Left ventricle myocardium inferior (tissue), 1 donor: ENCODE results near the gene NCAM2. TPM values are rescaled to one million over a fixed set of nuclear protein-coding genes. Genes with fewer than 3 reads are reported as not detected.

Source experiments
- DNase-seq: peaks from one replicate; pipeline ENCODE4 v3.0.0-alpha.2; 2020
- H3K27ac ChIP-seq: fragments of 200-600 bp; replicated peaks from 2 replicates; pipeline ENCODE4 v1.8.0; 2021
- H3K27me3 ChIP-seq: fragments of 200-600 bp; 2 replicates; pipeline ENCODE4 v1.8.0; 2021; ENCODE audit warnings: low read depth
- H3K36me3 ChIP-seq: fragments of 200-600 bp; 2 replicates; pipeline ENCODE4 v1.8.0; 2021
- H3K4me1 ChIP-seq: fragments of 200-600 bp; 2 replicates; pipeline ENCODE4 v1.8.0; 2021
- H3K4me3 ChIP-seq: fragments of 200-600 bp; 2 replicates; pipeline ENCODE4 v1.8.0; 2021; ENCODE audit warnings: mild to moderate bottlenecking, moderate library complexity
- H3K9me3 ChIP-seq: fragments of 200-600 bp; replicated peaks from 2 replicates; pipeline ENCODE4 v1.8.0; 2021
- CTCF ChIP-seq: fragments of 200-600 bp; IDR thresholded peaks from 2 replicates; pipeline ENCODE4 v1.8.0; 2021; ENCODE audit warnings: antibody characterized with exemption, mild to moderate bottlenecking, borderline replicate concordance
- intact Hi-C: fragments of 100-400 bp; cut with micrococcal nuclease; formaldehyde crosslinking; loops from one replicate; pipeline ENCODE4 v1.11.0; 2022
- total RNA-seq: library from RNA; stranded (reverse); fragmentation: NEBNext Ultra II Directional; extraction: Animal tissue kit (Norgen Biotek cat#: 25700); gene quantifications from one replicate; pipeline ENCODE4 v1.2.1, GENCODE V29; 2021
- donor health status: DM: no; HTN: yes; CAD: no; lungs with severe emphysema.

The NCAM2 gene
- total RNA-seq, 1 donor from 2014 or later = 4.4 TPM

DNA sequence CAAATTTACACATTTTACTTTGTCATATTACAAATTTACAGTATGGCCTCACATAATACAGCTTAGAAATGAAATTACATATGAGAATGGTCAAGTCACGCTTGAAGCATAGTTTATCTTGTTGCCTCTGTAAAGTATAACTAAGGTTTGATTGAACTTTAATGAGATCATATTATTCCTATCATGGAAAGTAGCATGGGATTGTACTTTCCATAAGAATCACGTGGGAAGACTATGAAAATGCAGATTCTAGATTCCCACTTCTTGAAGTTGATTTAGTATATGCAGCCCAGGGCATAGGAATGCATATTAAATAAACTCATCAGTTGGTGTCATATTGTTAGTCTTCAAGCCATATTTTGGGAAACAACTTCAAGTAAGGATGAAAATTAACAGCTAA, 342.8 kb downstream of the NCAM2 start:
- Histone ChIP-seq H3K36me3 (no peaks in the 10 kb centered on the region), H3K27me3 (no peaks in the 10 kb centered on the region), H3K9me3 (peaks cover 25% of the 10 kb centered on the region), H3K4me1 (no peaks in the 10 kb centered on the region), H3K4me3 (no peak overlapping the region), H3K27ac (no peak overlapping the region)
- intact Hi-C loops = no loop called here
- TF ChIP-seq CTCF = no peak
- no peak for DNase-seq

DNA sequence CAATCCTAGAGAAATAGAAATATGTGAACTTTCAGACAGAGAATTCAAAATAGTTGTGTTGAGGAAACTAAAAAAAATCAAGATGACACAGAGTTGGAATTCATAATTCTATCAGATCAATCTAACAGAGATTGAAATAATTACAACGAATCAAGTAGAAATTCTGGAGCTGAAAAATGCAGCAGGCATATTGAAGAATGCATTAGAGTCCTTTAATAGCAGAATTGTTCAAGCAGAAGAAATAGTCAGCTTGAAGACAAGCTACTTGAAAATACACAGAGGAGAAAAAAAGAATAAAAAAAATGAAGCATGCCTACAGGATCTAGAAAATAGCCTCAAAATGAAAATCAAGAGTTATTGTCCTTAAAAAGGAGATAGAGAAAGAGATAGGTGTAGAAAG, 347.1 kb downstream of the NCAM2 start:
- no peaks in the 10 kb centered on the region for H3K36me3 ChIP-seq
- H3K9me3 ChIP-seq = peaks cover 42% of the 10 kb centered on the region
- no peak for TF ChIP-seq CTCF
- H3K4me1 ChIP-seq = no peaks in the 10 kb centered on the region
- intact Hi-C loops = no loop called here
- no peak overlapping the region for H3K27ac ChIP-seq
- no peak overlapping the region for H3K4me3 ChIP-seq
- no peaks in the 10 kb centered on the region for H3K27me3 ChIP-seq
- no peak for DNase-seq

- TF ChIP-seq CTCF = no peak
- intact Hi-C loops = no loop called here
- peaks cover 42% of the 10 kb centered on the region for H3K9me3 ChIP-seq
Observed at GRCh38 chr21:21345872-21346271, 347.7 kb downstream of the NCAM2 start.

GRCh38 chr21:21366277-21366676, 368.1 kb downstream of the NCAM2 start:
- H3K36me3 ChIP-seq = no peaks in the 10 kb centered on the region
- no peaks in the 10 kb centered on the region for H3K4me1 ChIP-seq
- H3K4me3 ChIP-seq = no peak overlapping the region
- intact Hi-C loops = no loop called here
- no peak for DNase-seq
- H3K27ac ChIP-seq = no peak overlapping the region
- H3K27me3 ChIP-seq = no peaks in the 10 kb centered on the region
- TF ChIP-seq CTCF = no peak
- peaks cover 15% of the 10 kb centered on the region for H3K9me3 ChIP-seq

More at GRCh38 chr21:21345872-21346271, 347.7 kb downstream of the NCAM2 start:
- DNase-seq = no peak
- H3K27me3 ChIP-seq = no peaks in the 10 kb centered on the region
- H3K4me1 ChIP-seq = no peaks in the 10 kb centered on the region
- no peak overlapping the region for H3K27ac ChIP-seq
- H3K36me3 ChIP-seq = no peaks in the 10 kb centered on the region
- no peak overlapping the region for H3K4me3 ChIP-seq

DNA sequence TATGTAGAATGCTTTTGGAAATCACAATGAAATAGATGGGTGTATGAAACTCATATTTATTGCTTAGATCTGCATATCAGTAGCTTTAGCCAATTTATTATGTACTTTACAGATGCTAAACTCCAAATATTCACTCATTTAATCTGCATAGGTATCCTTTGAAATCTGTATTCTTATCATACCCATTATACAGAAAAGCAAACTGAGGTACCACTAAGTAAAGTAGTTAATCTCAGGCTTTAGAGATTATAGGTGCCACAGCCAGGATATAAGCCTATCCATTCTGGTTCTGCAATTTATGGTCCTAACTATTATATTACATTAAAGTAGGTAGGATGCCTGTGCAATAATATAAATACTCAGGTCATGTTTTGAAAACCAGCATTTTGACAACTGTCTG, 369.4 kb downstream of the NCAM2 start:
- DNase-seq = no peak
- no peaks in the 10 kb centered on the region for H3K27me3 ChIP-seq

More for the DNA sequence above, 369.4 kb downstream of the NCAM2 start:
- peaks cover 15% of the 10 kb centered on the region for H3K9me3 ChIP-seq
- no peaks in the 10 kb centered on the region for H3K36me3 ChIP-seq
- no peaks in the 10 kb centered on the region for H3K4me1 ChIP-seq
- no peak for TF ChIP-seq CTCF
- intact Hi-C loops = no loop called here
- H3K4me3 ChIP-seq = no peak overlapping the region
- H3K27ac ChIP-seq = no peak overlapping the region
